HepG2 (cell line): ENCODE results near the gene NLE1. TPM values are rescaled to one million over a fixed set of nuclear protein-coding genes. Genes with fewer than 3 reads are reported as not detected.

Experiments
- ATAC-seq: fragments of 200-7000 bp; cut with Tn5 transposase; 3 replicates; pipeline ENCODE4 v1.9.1; 2020; ENCODE audit warnings: mild to moderate bottlenecking, moderate library complexity
- BruUV-seq: library from RNA; stranded (reverse); fragments of 400-500 nt; replicated peaks from 2 replicates; lab custom pipeline; 2021; lab: Mats Ljungman, UMichigan
- CTCF ChIA-PET: fragments of 300-600 bp; formaldehyde crosslinking; extraction: SDS; loops from one replicate; lab custom pipeline; 2021; ENCODE audit warnings: low total read pairs, inconsistent platforms, low intra/inter-chr PET ratio; lab: Yijun Ruan, JAX
- POLR2A ChIA-PET: fragments of 350-600 bp; sonication (Branson Sonifier 250); formaldehyde crosslinking; loops from one replicate; lab custom pipeline; 2020; ENCODE audit warnings: antibody characterized with exemption, inconsistent platforms; lab: Yijun Ruan, JAX
- DNase-seq: peaks from one replicate; pipeline ENCODE4 v3.0.0-alpha.2; 2015; ENCODE audit warnings: low spot score
- FAIRE-seq: peaks from 3 replicates; lab custom pipeline; 2011; peaks lifted over from hg19 to GRCh38; lab: Jason Lieb, UNC
- H2AFZ ChIP-seq: one replicate; pipeline ENCODE4 v1.6.1; 2011; ENCODE audit warnings: low read length, inconsistent platforms
- H3K27ac ChIP-seq: fragments of 300-600 bp; 3 replicates; pipeline ENCODE4 v1.8.0; 2011; ENCODE audit warnings: mixed run types, mild to moderate bottlenecking, mixed read lengths, low read length, inconsistent platforms; ENCODE audit not compliant: insufficient read depth; ENCODE audit errors: extremely low read length
- H3K27me3 ChIP-seq, 2 experiments: fragments of 200-600 bp in 1 of 2; 2 replicates in 1 of 2; 3 replicates in 1 of 2; pipeline versions ENCODE4 v1.6.0 to v1.8.0; 2011; ENCODE audit warnings: low read length in 2 of 2, mild to moderate bottlenecking in 2 of 2, moderate library complexity in 2 of 2, inconsistent platforms in 1 of 2; ENCODE audit not compliant: insufficient read depth in 2 of 2, control insufficient read depth in 1 of 2
- H3K36me3 ChIP-seq, 2 experiments: fragments of 200-600 bp in 1 of 2; replicated peaks in 1 of 2; 2 replicates in 1 of 2; 3 replicates in 1 of 2; pipeline versions ENCODE4 v1.5.1 to v1.8.0; 2011; ENCODE audit warnings: low read length in 2 of 2, inconsistent platforms in 1 of 2; ENCODE audit not compliant: insufficient read depth in 2 of 2, control insufficient read depth in 1 of 2
- H3K4me1 ChIP-seq: 2 replicates; pipeline ENCODE4 v1.5.1; 2012; ENCODE audit warnings: low read length, inconsistent platforms; ENCODE audit not compliant: insufficient read depth
- H3K4me2 ChIP-seq: 2 replicates; pipeline ENCODE4 v1.6.0; 2011; ENCODE audit warnings: low read depth, low read length, inconsistent platforms
- H3K4me3 ChIP-seq, 3 experiments: fragments of 200-600 bp in 1 of 3; sonication (generic), shearing (Covaris generic) in 1 of 3; replicated peaks in 1 of 3; 2 replicates each; pipeline ENCODE4 v1.5.1; 2011 to 2016; ENCODE audit warnings: low read length in 3 of 3, inconsistent platforms in 2 of 3, low read depth in 2 of 3, mild to moderate bottlenecking in 2 of 3, control low read depth in 1 of 3, mixed read lengths in 1 of 3; ENCODE audit not compliant: insufficient read depth in 1 of 3
- H3K79me2 ChIP-seq: one replicate; pipeline ENCODE4 v1.6.1; 2011; ENCODE audit warnings: low read length, inconsistent platforms; ENCODE audit not compliant: insufficient read depth
- H3K9ac ChIP-seq: 2 replicates; pipeline ENCODE4 v1.6.0; 2011; ENCODE audit warnings: mild to moderate bottlenecking, low read depth, low read length, inconsistent platforms; ENCODE audit not compliant: insufficient read depth
- H3K9me3 ChIP-seq: 2 replicates; pipeline ENCODE4 v1.5.1; 2012; ENCODE audit warnings: mild to moderate bottlenecking, low read length
- H4K20me1 ChIP-seq: 2 replicates; pipeline ENCODE4 v1.6.0; 2011; ENCODE audit warnings: inconsistent platforms, mild to moderate bottlenecking, low read length, moderate library complexity; ENCODE audit not compliant: insufficient read depth
- AHR ChIP-seq: IDR thresholded peaks from 2 replicates; pipeline ENCODE4 v1.6.1; 2018; ENCODE audit warnings: missing genetic modification reagents, missing compliant biosample characterization
- CC2D1A ChIP-seq: sonication (generic); formaldehyde crosslinking; IDR thresholded peaks from 2 replicates; pipeline ENCODE4 v1.8.1; 2023; ENCODE audit warnings: mild to moderate bottlenecking, missing genetic modification reagents
- HMG20A ChIP-seq: IDR thresholded peaks from 2 replicates; pipeline ENCODE4 v1.6.1; 2016; ENCODE audit warnings: borderline replicate concordance
- KAT2B ChIP-seq: fragments of 150-350 bp; IDR thresholded peaks from 2 replicates; pipeline ENCODE4 v1.6.1; 2014; ENCODE audit warnings: low read depth, low read length, borderline replicate concordance
- KIAA2018 ChIP-seq: sonication (generic); formaldehyde crosslinking; IDR thresholded peaks from 2 replicates; pipeline ENCODE4 v1.5.0; 2020; ENCODE audit warnings: mild to moderate bottlenecking, missing genetic modification reagents, borderline replicate concordance
- NPAS2 ChIP-seq: sonication (generic); formaldehyde crosslinking; IDR thresholded peaks from 2 replicates; pipeline ENCODE4 v1.8.0; 2022; ENCODE audit warnings: mild to moderate bottlenecking, missing genetic modification reagents, borderline replicate concordance
- PCBP2 ChIP-seq: fragments of 200-400 bp; formaldehyde crosslinking; optimal IDR thresholded peaks from 2 replicates; pipeline ENCODE3; 2018; ENCODE audit warnings: low read length, low read depth; ENCODE audit not compliant: poor library complexity, severe bottlenecking
- ZBTB33 ChIP-seq: sonication (generic); formaldehyde crosslinking; IDR thresholded peaks from 2 replicates; pipeline ENCODE4 v1.4.0; 2020; ENCODE audit warnings: missing genetic modification reagents
- ZNF362 ChIP-seq: sonication (generic); formaldehyde crosslinking; IDR thresholded peaks from 2 replicates; pipeline ENCODE4 v1.4.0; 2020; ENCODE audit warnings: missing genetic modification reagents, mild to moderate bottlenecking, borderline replicate concordance
- ZNF550 ChIP-seq: sonication (generic); formaldehyde crosslinking; IDR thresholded peaks from 2 replicates; pipeline ENCODE4 v1.4.0; 2020; ENCODE audit warnings: mild to moderate bottlenecking, missing genetic modification reagents, borderline replicate concordance
- ZNF7 ChIP-seq: IDR thresholded peaks from 2 replicates; pipeline ENCODE4 v1.6.1; 2016; ENCODE audit warnings: missing biosample characterization, missing genetic modification reagents
- WGBS: methylation state at CpG from one replicate; pipeline ENCODE4 v1.1.6; 2017; ENCODE audit warnings: low lambda C conversion rate; 5-methylcytosine and 5-hydroxymethylcytosine counted together
- in situ Hi-C: cut with HindIII; loops from 2 replicates; pipeline ENCODE4 v1.10.0; 2017; ENCODE audit warnings: low pct_unique_long_range_greater_than_20kb; ENCODE audit not compliant: extremely low pct_ligation_motif_present
- intact Hi-C: fragments of 100-400 bp; cut with micrococcal nuclease; formaldehyde crosslinking; loops from one replicate; pipeline ENCODE4 v1.10.0; 2022; ENCODE audit not compliant: unreplicated experiment
- polyA plus RNA-seq, 8 experiments: library from polyadenylated mRNA; depleted of rRNA in 3 of 8; stranded (reverse) in 7 of 8; unstranded in 1 of 8; fragments of >200 nt; fragmentation: Illumina TruSeq in 4 of 8; extraction: Trizol in 4 of 8; gene quantifications; 2 replicates each; pipeline versions ENCODE4 v1.2.1 to v1.2.3, GENCODE V29; 2011 to 2016; ENCODE audit warnings: low read depth in 4 of 8, missing spikeins in 1 of 8, mixed read lengths in 1 of 8; ENCODE audit not compliant: insufficient read depth in 1 of 8
- total RNA-seq, 5 experiments: library from RNA; depleted of rRNA; stranded (reverse); fragments of >200 nt; fragmentation: Illumina TruSeq; extraction: Trizol; gene quantifications; 2 replicates each; pipeline ENCODE4 v1.2.3, GENCODE V29; 2016; ENCODE audit warnings: low read depth in 1 of 5

Gene NLE1
- total and polyA plus RNA-seq, 2 of the 13 experiments (the other 11 are each of a cell fraction or from before 2014, with no cell fraction given), result 20.3 to 34.5 TPM

- TF ChIP-seq KIAA2018, result no peak
Observed at GRCh38 chr17:35086164-35086563, 55.9 kb downstream of the NLE1 start (continued).

GRCh38 chr17:35084987-35085386 lies 57.1 kb downstream of the NLE1 start:
- no peak overlapping the region for H3K9ac ChIP-seq
- H3K4me1 ChIP-seq, result peaks cover 73% of the 10 kb centered on the region
- BruUV-seq, result no TSS peak
- no peaks in the 10 kb centered on the region for H3K27me3 ChIP-seq
- peaks cover 80% of the 10 kb centered on the region for H3K79me2 ChIP-seq
- ChIA-PET CTCF (no interaction called here), POLR2A (interaction anchor here (2.0 kb wide), 1 partner anchor 21 kb away, joined by 15 read pairs; the partner anchor contains the start of gene RFFL)
- no peak for DNase-seq
- no peak for FAIRE-seq
- H4K20me1 ChIP-seq, result no peaks in the 10 kb centered on the region
- no peak overlapping the region for H3K4me3 ChIP-seq
- no peaks in the 10 kb centered on the region; a peak in 1 of 5 replicates for H3K36me3 ChIP-seq
- no peak overlapping the region for H3K27ac ChIP-seq
- H3K4me2 ChIP-seq, result no peak overlapping the region
- no peaks in the 10 kb centered on the region for H3K9me3 ChIP-seq
- 91% methylated on average over 2 of the region's 2 CpGs for WGBS
- in situ Hi-C loops, result no loop called here
- no peak for ATAC-seq
- intact Hi-C loops, result loop anchor here (5.0 kb wide), 1 partner anchor 63 kb away; no protein-coding TSS in a partner anchor
- H2AFZ ChIP-seq, result no peak overlapping the region
- TF ChIP-seq ZNF362 (CRISPR knock-in tag), result no peak
- TF ChIP-seq CC2D1A (CRISPR knock-in tag), result no peak
- TF ChIP-seq NPAS2 (CRISPR knock-in tag), result no peak
- TF ChIP-seq ZNF550 (CRISPR knock-in tag), result no peak
- no peak for TF ChIP-seq AHR (CRISPR knock-in tag)
- TF ChIP-seq KAT2B, result no peak
- TF ChIP-seq HMG20A (CRISPR knock-in tag), result no peak
- no peak for TF ChIP-seq ZBTB33 (CRISPR knock-in tag)
- TF ChIP-seq ZNF7 (CRISPR knock-in tag), result no peak
- TF ChIP-seq PCBP2, result no peak
